Measurements from ENCODE around the gene ANKRD34A. TPM values are rescaled to one million over a fixed set of nuclear protein-coding genes. Genes with fewer than 3 reads are reported as not detected.
A peak's percentile ranks its signal among the peaks of the same experiment; 100 is the strongest.

ANKRD34A gene
- total and polyA plus RNA-seq, 2 of the 13 experiments (the other 11 are each of a cell fraction or from before 2014, with no cell fraction given) = 0.05 to 0.07 TPM

GRCh38 chr1:145927063-145927886 lies 37.1 kb downstream of the ANKRD34A start, which contains the start of gene RBM8A (continued):
- TF ChIP-seq CHD2 (IDR thresholded peaks at IDR 0.05; ENCODE audit: low read depth, low read length) (peak; percentile 70), ZNF768 (CRISPR knock-in tag; IDR thresholded peaks at IDR 0.05) (no peak), ZNF644 (CRISPR knock-in tag; IDR thresholded peaks at IDR 0.05; ENCODE audit: low read depth) (no peak), HHEX (CRISPR knock-in tag; IDR thresholded peaks at IDR 0.05) (no peak), REPIN1 (CRISPR knock-in tag; IDR thresholded peaks at IDR 0.05; ENCODE audit: borderline replicate concordance, low read depth) (peak; percentile 75; the same call in 1 of the 2 replicates), ZFP36L2 (CRISPR knock-in tag; IDR thresholded peaks at IDR 0.05) (no peak), ZNF543 (CRISPR knock-in tag; IDR thresholded peaks at IDR 0.05) (peak; percentile 43; the same call in 1 of the 2 replicates), ZNF792 (CRISPR knock-in tag; IDR thresholded peaks at IDR 0.05) (peak; percentile 67; the same call in 1 of the 2 replicates), ZXDC (CRISPR knock-in tag; IDR thresholded peaks at IDR 0.05) (no peak), ZNF776 (CRISPR knock-in tag; IDR thresholded peaks at IDR 0.05) (0 out of 2 replicates have a peak, but pooled peaks have one; percentile 26), PRPF4 (IDR thresholded peaks at IDR 0.05; ENCODE audit: low read depth, low read length, poor library complexity, severe bottlenecking) (no peak), ARID3A (IDR thresholded peaks at IDR 0.05; ENCODE audit: low read depth, low read length) (no peak; the same call in 1 of the 2 replicates), ZNF850 (CRISPR knock-in tag; conservative IDR thresholded peaks at IDR 0.05) (no peak), HNF1B (CRISPR knock-in tag; IDR thresholded peaks at IDR 0.05) (peak; percentile 63; the same call in 1 of the 2 replicates), RELA (CRISPR knock-in tag; IDR thresholded peaks at IDR 0.05) (no peak), TEAD3 (CRISPR knock-in tag; optimal IDR thresholded peaks at IDR 0.05; ENCODE audit: borderline replicate concordance) (peak; percentile 38), PLSCR1 (CRISPR knock-in tag; IDR thresholded peaks at IDR 0.05; ENCODE audit: borderline replicate concordance) (no peak), ZNF780A (CRISPR knock-in tag; IDR thresholded peaks at IDR 0.05) (no peak)
- TF ChIP-seq, protein P1, sequence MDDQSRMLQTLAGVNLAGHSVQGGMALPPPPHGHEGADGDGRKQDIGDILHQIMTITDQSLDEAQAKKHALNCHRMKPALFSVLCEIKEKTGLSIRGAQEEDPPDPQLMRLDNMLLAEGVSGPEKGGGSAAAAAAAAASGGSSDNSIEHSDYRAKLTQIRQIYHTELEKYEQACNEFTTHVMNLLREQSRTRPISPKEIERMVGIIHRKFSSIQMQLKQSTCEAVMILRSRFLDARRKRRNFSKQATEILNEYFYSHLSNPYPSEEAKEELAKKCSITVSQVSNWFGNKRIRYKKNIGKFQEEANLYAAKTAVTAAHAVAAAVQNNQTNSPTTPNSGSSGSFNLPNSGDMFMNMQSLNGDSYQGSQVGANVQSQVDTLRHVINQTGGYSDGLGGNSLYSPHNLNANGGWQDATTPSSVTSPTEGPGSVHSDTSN (CRISPR knock-in tag; IDR thresholded peaks at IDR 0.05; ENCODE audit: borderline replicate concordance) = no peak
